Right cardiac atrium (tissue), 5 donors: ENCODE measurements around the gene SUB1. TPM values are rescaled to one million over a fixed set of nuclear protein-coding genes. Genes with fewer than 3 reads are reported as not detected.
"Not testable (repeated sequence)": the region's sequence is repeated elsewhere in the genome, so short reads cannot be mapped to it uniquely, and the experiment has no call there.

Source experiments
- ATAC-seq, 2 donors: fragments of 200-7000 bp; cut with Tn5 transposase; one replicate each; pipeline versions ENCODE4 v1.8.0 to v1.9.1; 2020; ENCODE audit warnings: moderate library complexity in 2 of 2, mild to moderate bottlenecking in 1 of 2
- DNase-seq, 3 donors: peaks; one replicate each; pipeline ENCODE4 v3.0.0-alpha.2; 2020
- H3K27ac ChIP-seq: one replicate; pipeline ENCODE4 v1.5.1; 2013; ENCODE audit warnings: mild to moderate bottlenecking, low read length, control low read depth, moderate library complexity
- H3K27me3 ChIP-seq: one replicate; pipeline ENCODE4 v1.6.1; 2013; ENCODE audit not compliant: control insufficient read depth, insufficient read depth
- H3K4me1 ChIP-seq: one replicate; pipeline ENCODE4 v1.6.1; 2013; ENCODE audit warnings: low read length; ENCODE audit not compliant: control insufficient read depth, insufficient read depth
- H3K4me3 ChIP-seq: one replicate; pipeline ENCODE4 v1.5.1; 2013; ENCODE audit warnings: low read length, control low read depth
- H3K9me3 ChIP-seq: one replicate; pipeline ENCODE4 v1.6.1; 2013; ENCODE audit warnings: low read length; ENCODE audit not compliant: control insufficient read depth
- WGBS: extraction: QIAGEN DNeasy Blood & Tissue Kit; methylation state at CpG from one replicate; pipeline ENCODE4 v1.1.7; 2013; 5-methylcytosine and 5-hydroxymethylcytosine counted together
- intact Hi-C, 4 donors: fragments of 100-400 bp; cut with DNase I; formaldehyde crosslinking; loops; one replicate each; pipeline versions ENCODE4 v1.11.0 to v1.14.0; 2022 to 2023
- polyA plus RNA-seq: library from polyadenylated mRNA; stranded (reverse); fragments of 200-250 nt; gene quantifications from one replicate; pipeline ENCODE4 v1.2.3, GENCODE V29; 2013
- total RNA-seq, 4 donors: library from RNA; stranded (reverse); fragmentation: NEBNext Ultra II Directional; extraction: Animal tissue kit (Norgen Biotek cat#: 25700); gene quantifications; one replicate each; pipeline ENCODE4 v1.2.1, GENCODE V29; 2021
- donor health status: healthy with polysubstance abuse.
- donor health status: DM: no; HTN: yes; CAD: no.
- donor health status: DM: no; HTN: no; CAD: no.
- donor health status: DM: no; HTN: yes; CAD: no; lungs with severe emphysema.
- donor health status: DM: yes; HTN: yes; CAD: no.

The SUB1 gene
- total and polyA plus RNA-seq, 5 donors: 201 to 237 (median 214) TPM

- H3K9me3 ChIP-seq: peaks cover 2% of the 10 kb centered on the region
- peaks cover 2% of the 10 kb centered on the region for H3K4me1 ChIP-seq
- no peak for DNase-seq
- 70% methylated on average over 3 of the region's 3 CpGs for WGBS
- no peak overlapping the region for H3K4me3 ChIP-seq
- no peak overlapping the region for H3K27ac ChIP-seq
- intact Hi-C loops: no loop called here
- ATAC-seq: peak in 1 of 2 donors; percentile 22
- H3K27me3 ChIP-seq: no peaks in the 10 kb centered on the region
These were observed 18.8 kb upstream of the SUB1 start for GRCh38 chr5:32566319-32567111.

GRCh38 chr5:32571128-32571527 is 14.2 kb upstream of the SUB1 start:
- 65% methylated on average over 1 of the region's 1 CpG for WGBS
- ATAC-seq: no peak
- no peaks in the 10 kb centered on the region for H3K27me3 ChIP-seq

GRCh38 chr5:32572778-32573480 is 12.4 kb upstream of the SUB1 start:
- DNase-seq (no peak), ATAC-seq (no peak)
- Histone ChIP-seq H3K9me3 (no peaks in the 10 kb centered on the region), H3K4me3 (no peak overlapping the region), H3K4me1 (no peaks in the 10 kb centered on the region), H3K27ac (no peak overlapping the region), H3K27me3 (no peaks in the 10 kb centered on the region)
- 67% methylated on average over 8 of the region's 8 CpGs for WGBS
- intact Hi-C loops: no loop called here

More at GRCh38 chr5:32571128-32571527, 14.2 kb upstream of the SUB1 start:
- Histone ChIP-seq H3K4me3 (no peak overlapping the region), H3K9me3 (peaks cover 2% of the 10 kb centered on the region), H3K4me1 (no peaks in the 10 kb centered on the region), H3K27ac (no peak overlapping the region)
- intact Hi-C loops: no loop called here
- no peak for DNase-seq

- H3K27ac ChIP-seq, H3K27me3 ChIP-seq, H3K4me3 ChIP-seq, DNase-seq, ATAC-seq, intact Hi-C loops, H3K4me1 ChIP-seq, H3K9me3 ChIP-seq: not testable (repeated sequence)
- 86% methylated on average over 3 of the region's 3 CpGs for WGBS
These were observed 11.9 kb upstream of the SUB1 start for GRCh38 chr5:32573481-32573854.

- H3K27ac ChIP-seq: no peak overlapping the region
- H3K4me3 ChIP-seq: no peak overlapping the region
- H3K4me1 ChIP-seq: no peaks in the 10 kb centered on the region
- no peak for DNase-seq
- H3K27me3 ChIP-seq: no peaks in the 10 kb centered on the region
- 85% methylated on average over 3 of the region's 3 CpGs for WGBS
- intact Hi-C loops: no loop called here
- ATAC-seq: no peak
- H3K9me3 ChIP-seq: no peaks in the 10 kb centered on the region
These were observed 10.7 kb upstream of the SUB1 start for GRCh38 chr5:32574540-32575175.

GRCh38 chr5:32578363-32578762 is 7.0 kb upstream of the SUB1 start:
- no peak overlapping the region for H3K27ac ChIP-seq
- intact Hi-C loops: no loop called here
- ATAC-seq (no peak), DNase-seq (no peak)
- no peaks in the 10 kb centered on the region for H3K27me3 ChIP-seq
- no peaks in the 10 kb centered on the region for H3K9me3 ChIP-seq
- no peak overlapping the region for H3K4me3 ChIP-seq
- 71% methylated on average over 3 of the region's 3 CpGs for WGBS
- H3K4me1 ChIP-seq: no peaks in the 10 kb centered on the region

- WGBS: 97% methylated on average over 3 of the region's 3 CpGs
- intact Hi-C loops: no loop called here
- no peak for DNase-seq
- H3K27me3 ChIP-seq: no peaks in the 10 kb centered on the region
- H3K4me1 ChIP-seq: no peaks in the 10 kb centered on the region
- H3K9me3 ChIP-seq: peaks cover 2% of the 10 kb centered on the region
- no peak for ATAC-seq
- no peak overlapping the region for H3K27ac ChIP-seq
- no peak overlapping the region for H3K4me3 ChIP-seq
These were observed 6.6 kb upstream of the SUB1 start for GRCh38 chr5:32578764-32579163.

- intact Hi-C loops: loop anchor here in 1 of 4 donors (10.0 kb wide), 1 partner anchor 86 kb away; no protein-coding TSS in a partner anchor
These were observed 4.2 kb upstream of the SUB1 start for GRCh38 chr5:32581010-32581785.

GRCh38 chr5:32583582-32584232 is 1.6 kb upstream of the SUB1 start:
- H3K4me3 ChIP-seq: no peak overlapping the region
- 88% methylated on average over 16 of the region's 16 CpGs for WGBS
- H3K27me3 ChIP-seq: no peaks in the 10 kb centered on the region
- DNase-seq (no peak), ATAC-seq (no peak)
- H3K4me1 ChIP-seq: peaks cover 2% of the 10 kb centered on the region
- intact Hi-C loops: loop anchor here in 1 of 4 donors (10.0 kb wide), 1 partner anchor 89 kb away; no protein-coding TSS in a partner anchor
- peaks cover 2% of the 10 kb centered on the region for H3K9me3 ChIP-seq
- H3K27ac ChIP-seq: no peak overlapping the region

More at GRCh38 chr5:32581010-32581785, 4.2 kb upstream of the SUB1 start:
- H3K4me1 ChIP-seq: no peaks in the 10 kb centered on the region
- no peak for DNase-seq
- 68% methylated on average over 12 of the region's 12 CpGs for WGBS
- no peaks in the 10 kb centered on the region for H3K27me3 ChIP-seq
- no peak overlapping the region for H3K27ac ChIP-seq
- peaks cover 2% of the 10 kb centered on the region for H3K9me3 ChIP-seq
- no peak for ATAC-seq
- no peak overlapping the region for H3K4me3 ChIP-seq

GRCh38 chr5:32584646-32585045 is 711 bp upstream of the SUB1 start:
- Histone ChIP-seq H3K9me3 (peaks cover 2% of the 10 kb centered on the region), H3K27ac (no peak overlapping the region), H3K4me1 (peaks cover 2% of the 10 kb centered on the region), H3K4me3 (no peak overlapping the region), H3K27me3 (no peaks in the 10 kb centered on the region)
- WGBS: 79% methylated on average over 6 of the region's 6 CpGs
- ATAC-seq (no peak), DNase-seq (no peak)
- intact Hi-C loops: loop anchor here in 3 of 4 donors (5.0 to 10.0 kb wide), 2 partner anchors 90 to 92 kb away; no protein-coding TSS in a partner anchor
